ENCODE measurements around the gene ZNF214. TPM values are rescaled to one million over a fixed set of nuclear protein-coding genes. Genes with fewer than 3 reads are reported as not detected.
"Not testable (repeated sequence)": the region's sequence is repeated elsewhere in the genome, so short reads cannot be mapped to it uniquely, and the experiment has no call there.

The ZNF214 gene
- total RNA-seq, 1 donor from 2014 or later: 1.9 TPM

DNA sequence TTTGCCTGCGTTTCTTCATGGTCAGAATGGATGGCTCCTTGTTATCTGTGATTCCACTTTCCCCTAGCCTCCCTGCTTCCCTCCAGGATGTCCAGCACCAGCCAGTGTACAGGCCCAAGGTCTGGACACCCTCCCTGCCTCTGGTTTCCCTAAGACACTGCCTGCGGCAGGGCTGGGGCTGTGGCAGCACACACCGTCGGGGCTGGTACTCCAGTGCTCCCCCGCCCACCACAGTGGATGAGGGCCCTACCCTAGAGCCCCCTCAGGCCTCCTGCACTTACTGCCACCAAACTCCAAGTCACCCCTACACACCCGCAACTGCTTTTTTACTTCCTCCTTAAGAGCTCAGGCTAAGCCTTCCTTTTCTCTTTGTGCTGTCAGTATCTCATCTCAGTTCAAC is 28.9 kb downstream of the ZNF214 start:
- DNase-seq (ENCODE audit: low read depth): no peak

- DNase-seq (ENCODE audit: low read depth): no peak
These were observed 31.6 kb downstream of the ZNF214 start for GRCh38 chr11:6988506-6988905.

DNA sequence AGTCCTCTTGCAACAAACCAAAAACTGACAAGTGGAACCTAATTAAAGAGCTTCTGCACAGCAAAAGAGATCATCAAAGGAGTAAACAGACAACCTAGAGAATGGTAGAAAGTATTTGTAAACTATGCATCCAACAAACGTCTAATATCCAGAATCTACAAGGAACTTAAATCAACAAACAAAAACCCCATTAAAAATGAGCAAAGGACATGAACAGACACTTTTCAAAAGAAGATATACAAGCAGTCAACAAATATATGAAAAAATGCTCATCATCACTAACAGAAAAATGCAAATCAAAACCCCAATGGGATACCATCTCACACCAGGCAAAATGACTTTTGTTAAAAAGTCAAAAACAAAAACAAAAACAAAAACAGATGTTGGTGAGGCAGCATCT is 33.7 kb downstream of the ZNF214 start:
- no peak for DNase-seq (ENCODE audit: low read depth)

- DNase-seq (ENCODE audit: low read depth): no peak
These were observed 40.8 kb downstream of the ZNF214 start for GRCh38 chr11:6979365-6979764.

- peak; percentile 26 for DNase-seq (ENCODE audit: low read depth)
These were observed 50.3 kb downstream of the ZNF214 start for GRCh38 chr11:6969854-6970253.

- no peak for DNase-seq (ENCODE audit: low read depth)
These were observed 51.3 kb downstream of the ZNF214 start for GRCh38 chr11:6968816-6969215.

GRCh38 chr11:6962673-6963072 is 57.5 kb downstream of the ZNF214 start:
- no peak for DNase-seq (ENCODE audit: low read depth)

GRCh38 chr11:6962141-6962540 is 58.0 kb downstream of the ZNF214 start:
- no peak for DNase-seq (ENCODE audit: low read depth)

DNA sequence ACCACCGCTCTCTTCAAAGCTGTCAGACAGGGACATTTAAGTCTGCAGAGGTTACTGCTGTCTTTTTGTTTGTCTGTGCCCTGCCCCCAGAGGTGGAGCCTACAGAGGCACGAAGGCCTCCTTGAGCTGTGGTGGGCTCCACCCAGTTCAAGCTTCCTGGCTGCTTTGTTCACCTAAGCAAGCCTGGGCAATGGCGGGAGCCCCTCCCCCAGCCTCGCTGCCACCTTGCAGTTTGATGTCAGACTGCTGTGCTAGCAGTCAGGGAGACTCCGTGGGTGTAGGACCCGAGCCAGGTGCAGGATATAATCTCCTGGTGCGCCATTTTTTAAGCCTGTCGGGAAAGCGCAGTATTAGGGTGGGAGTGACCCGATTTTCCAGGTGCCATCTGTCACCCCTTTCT is 65.9 kb downstream of the ZNF214 start:
- not testable (repeated sequence) for DNase-seq (ENCODE audit: low read depth)

Other genes starting within 250 kb of the ZNF214 start
- gene OR2AG2, start 248.4 kb downstream of the ZNF214 start, total RNA-seq: not detected in 2 replicates
- gene OR2AG1, start 237.3 kb downstream of the ZNF214 start, total RNA-seq: not detected in 2 replicates
- not detected in 2 replicates for gene OR6A2, start 220.7 kb downstream of the ZNF214 start, total RNA-seq
- gene OR10A5, start 174.7 kb downstream of the ZNF214 start, total RNA-seq: not detected in 2 replicates
- gene OR10A2, start 157.3 kb downstream of the ZNF214 start, total RNA-seq: not detected in 2 replicates
- gene OR10A4, start 143.7 kb downstream of the ZNF214 start, total RNA-seq: not detected in 2 replicates
- gene OR2D2, start 127.8 kb downstream of the ZNF214 start, total RNA-seq: not detected in 2 replicates
- gene OR2D3, start 99.3 kb downstream of the ZNF214 start, total RNA-seq: not detected in 2 replicates
- 0.13 and 0.52 TPM in 2 replicates for gene ZNF215, start 93.9 kb downstream of the ZNF214 start, total RNA-seq
- gene NLRP14, start 133 bp upstream of the ZNF214 start, total RNA-seq: not detected in 2 replicates
- not detected in 2 replicates for gene RBMXL2, start 68.7 kb upstream of the ZNF214 start, total RNA-seq
- gene SYT9, start 231.6 kb upstream of the ZNF214 start, total RNA-seq: not detected in 2 replicates